NCI-H1436 (cell line): ENCODE data around the gene GRIK3.

Source experiments
- DNase-seq: peaks from one replicate; lab custom pipeline; 2025; lab: John Stamatoyannopoulos, UW

Gene GRIK3

DNA sequence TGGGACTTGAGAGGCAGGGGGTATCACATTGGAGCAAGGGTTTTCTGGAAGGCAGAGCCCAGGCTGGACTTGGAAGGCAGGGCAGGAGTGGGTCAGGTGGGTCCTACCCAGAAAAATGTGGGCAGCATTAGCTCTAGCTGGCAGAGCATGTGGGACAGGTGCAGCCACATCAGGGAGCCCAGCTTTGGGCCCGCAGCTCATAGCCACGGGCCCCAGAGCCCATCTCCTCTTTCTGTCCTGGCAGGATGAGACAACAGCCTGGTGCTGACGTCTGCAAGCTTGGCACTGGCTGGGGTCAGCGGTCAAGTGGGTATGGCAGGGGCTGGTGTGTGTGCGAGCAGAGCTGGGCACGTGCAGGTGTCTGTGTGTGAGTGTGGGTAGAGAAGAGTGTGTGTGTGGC is 154.7 kb downstream of the GRIK3 start:
- no peak for DNase-seq

DNA sequence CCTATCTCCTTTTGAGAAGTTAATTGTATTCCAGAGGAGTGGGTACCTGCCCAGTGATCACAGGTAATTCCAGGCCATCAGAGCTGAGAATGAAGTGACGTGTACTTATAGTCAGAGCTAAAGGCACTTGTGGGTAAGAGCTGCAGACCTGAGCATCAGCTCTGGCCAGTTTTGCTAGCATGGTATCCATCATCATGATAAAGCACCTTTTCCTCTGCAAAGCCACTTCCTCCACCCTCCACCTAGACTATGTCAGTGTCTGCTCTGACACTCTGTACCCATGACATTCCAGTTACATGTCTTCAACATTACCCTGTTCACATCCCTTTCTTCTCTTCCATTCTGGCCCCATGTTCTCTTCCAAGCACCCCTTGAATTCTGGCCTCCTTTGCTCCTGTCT is 157.3 kb downstream of the GRIK3 start:
- DNase-seq, result no peak

GRCh38 chr1:36874271-36875060 is 159.8 kb downstream of the GRIK3 start:
- DNase-seq, result no peak

GRCh38 chr1:36872858-36873257 is 161.5 kb downstream of the GRIK3 start:
- no peak for DNase-seq

DNA sequence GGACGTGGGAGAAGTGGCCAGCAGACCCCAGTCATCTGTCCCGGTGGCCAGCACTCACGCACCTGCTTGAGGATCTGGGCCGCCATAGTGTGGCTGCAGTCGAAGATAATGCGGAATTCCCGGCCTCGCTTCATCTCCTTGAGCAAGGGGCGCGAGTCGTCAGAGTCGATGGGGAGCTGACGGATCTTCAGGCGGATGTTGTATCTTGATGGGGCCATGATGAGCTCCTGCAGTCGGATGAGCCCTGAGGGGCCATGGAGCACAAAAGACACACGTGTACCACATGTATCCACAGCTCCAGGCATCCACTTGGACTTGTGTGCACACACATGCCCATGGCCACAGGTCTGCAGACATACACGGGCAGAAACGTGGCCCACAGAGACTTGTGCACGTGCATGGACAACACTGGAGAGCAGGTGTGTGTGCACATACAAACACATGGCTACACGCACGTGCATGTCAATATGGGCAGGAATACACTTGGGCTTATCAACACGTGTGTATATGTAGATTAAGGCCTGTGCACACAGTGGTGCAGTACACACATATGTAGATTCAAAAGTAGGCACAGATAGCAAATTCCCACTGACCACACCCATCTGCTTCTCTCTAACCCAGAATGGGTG is 162.1 kb downstream of the GRIK3 start:
- no peak for DNase-seq

DNA sequence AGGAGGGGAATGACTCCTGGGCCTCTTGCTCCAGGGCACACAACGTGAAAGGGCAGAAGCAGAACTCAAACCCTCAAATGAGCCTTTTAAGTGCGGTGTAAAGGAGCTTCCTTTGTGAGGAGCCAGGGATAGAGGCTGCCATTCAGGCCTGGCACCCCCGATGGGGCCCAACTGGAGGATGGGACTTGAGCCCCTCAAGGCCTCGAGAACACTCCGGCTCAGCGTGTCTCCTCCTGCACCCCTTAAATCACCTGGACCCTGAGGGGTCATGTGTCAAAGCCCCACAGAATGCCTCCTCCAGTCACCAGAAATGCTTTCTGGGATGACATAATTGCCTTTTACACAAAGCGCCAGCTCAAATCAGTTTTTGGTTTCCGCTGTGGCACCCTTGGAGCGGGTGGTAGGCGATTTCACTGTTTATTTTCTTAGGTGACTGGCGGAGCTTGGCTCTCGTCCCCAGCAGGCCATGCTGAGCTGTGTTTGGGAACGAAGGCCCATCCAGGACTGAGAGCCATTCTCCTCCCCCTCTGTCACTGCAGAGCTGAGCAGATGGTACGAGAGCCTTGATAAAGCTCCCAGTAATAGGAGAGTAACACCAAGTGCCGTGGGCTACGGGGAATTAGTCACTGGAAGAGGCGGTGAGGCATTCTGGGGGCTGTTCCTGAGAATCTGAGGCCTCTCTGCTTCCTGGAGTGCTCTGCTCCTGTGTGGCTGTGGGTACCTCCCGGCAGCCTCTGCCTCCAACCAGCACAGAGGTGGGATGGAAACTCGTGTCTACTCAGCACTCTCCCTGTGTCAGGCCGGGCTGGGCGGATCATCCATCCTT is 163.0 kb downstream of the GRIK3 start:
- peak; percentile 52 for DNase-seq

- DNase-seq, result no peak
These were observed 164.5 kb downstream of the GRIK3 start for GRCh38 chr1:36869826-36870225.

- DNase-seq, result no peak
These were observed 165.3 kb downstream of the GRIK3 start for GRCh38 chr1:36869054-36869453.

GRCh38 chr1:36867575-36867974 is 166.7 kb downstream of the GRIK3 start:
- no peak for DNase-seq

DNA sequence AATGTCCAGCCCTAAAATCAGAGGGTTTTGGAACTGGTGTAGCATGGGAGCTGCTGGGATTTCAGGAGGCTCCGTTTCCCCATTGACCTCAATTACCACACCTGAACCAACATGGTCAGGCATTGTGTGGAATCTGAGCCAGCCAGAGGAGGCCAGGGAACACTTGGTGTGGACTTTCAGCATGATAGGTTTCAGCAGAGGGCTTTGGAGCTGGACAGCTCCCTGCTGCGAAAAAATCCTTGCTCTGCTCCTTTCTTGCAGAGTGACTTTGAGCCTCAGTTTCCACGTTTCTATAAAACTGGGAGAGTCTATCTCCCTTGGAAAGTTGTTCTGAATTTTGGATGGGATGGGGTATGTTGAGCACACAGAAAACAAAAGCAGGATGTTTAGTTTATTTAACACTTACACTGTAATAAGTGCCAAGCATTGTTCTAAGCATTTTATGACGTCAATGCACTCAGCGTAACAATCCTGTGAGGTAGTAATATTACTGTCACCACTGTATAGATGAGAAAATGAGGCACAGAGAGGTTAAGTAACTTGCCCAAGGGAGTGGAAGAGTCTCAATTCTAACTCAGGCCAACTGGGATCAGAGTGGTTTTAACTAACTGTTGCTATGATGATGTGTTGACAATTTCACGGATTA is 168.0 kb downstream of the GRIK3 start:
- no peak for DNase-seq

GRCh38 chr1:36865602-36865900 is 168.8 kb downstream of the GRIK3 start:
- DNase-seq, result no peak

- DNase-seq, result no peak
These were observed 169.3 kb downstream of the GRIK3 start for GRCh38 chr1:36864823-36865601.

GRCh38 chr1:36864182-36864822 is 170.0 kb downstream of the GRIK3 start:
- DNase-seq, result peak; percentile 26

GRCh38 chr1:36863500-36863899 is 170.8 kb downstream of the GRIK3 start:
- no peak for DNase-seq

DNA sequence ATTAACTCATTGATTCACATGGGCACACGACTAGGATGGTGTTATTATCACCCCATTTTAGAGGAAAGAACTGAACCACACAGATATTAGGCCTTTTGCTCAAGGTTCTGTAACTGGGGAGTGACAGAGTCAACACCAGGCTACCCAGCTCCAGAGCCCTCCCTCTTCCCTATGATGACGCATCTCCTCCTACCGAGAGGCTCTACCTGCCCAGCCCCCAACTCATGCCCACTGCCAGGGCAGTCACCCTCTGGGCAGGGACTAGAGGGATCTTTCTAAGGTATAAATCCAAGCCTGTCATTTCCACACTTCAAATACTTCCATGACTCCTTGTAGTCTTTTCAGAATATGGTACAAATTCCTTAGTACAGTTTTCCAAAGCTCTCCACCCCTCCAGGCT is 171.3 kb downstream of the GRIK3 start:
- no peak for DNase-seq

DNA sequence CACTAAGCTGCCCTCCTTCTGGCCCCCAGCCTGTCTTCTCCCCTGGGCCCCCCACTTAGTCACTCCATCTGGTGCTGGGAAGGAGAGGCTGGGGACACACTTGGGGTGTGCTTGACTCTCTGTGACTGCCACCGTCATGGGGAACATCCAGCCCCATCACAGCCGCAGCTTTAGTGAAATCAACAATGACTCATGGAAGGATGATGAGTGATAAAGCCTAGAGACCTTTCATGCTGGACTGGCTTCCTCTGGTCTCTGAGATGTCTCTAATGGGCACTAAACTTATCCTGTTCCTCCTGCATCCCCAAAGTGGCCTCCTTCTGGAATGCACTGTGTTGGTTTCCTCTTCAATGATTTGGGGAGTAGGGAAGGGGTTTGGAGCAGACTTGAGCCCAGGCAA is 172.9 kb downstream of the GRIK3 start:
- no peak for DNase-seq

GRCh38 chr1:36859926-36860325 is 174.4 kb downstream of the GRIK3 start:
- DNase-seq, result no peak

DNA sequence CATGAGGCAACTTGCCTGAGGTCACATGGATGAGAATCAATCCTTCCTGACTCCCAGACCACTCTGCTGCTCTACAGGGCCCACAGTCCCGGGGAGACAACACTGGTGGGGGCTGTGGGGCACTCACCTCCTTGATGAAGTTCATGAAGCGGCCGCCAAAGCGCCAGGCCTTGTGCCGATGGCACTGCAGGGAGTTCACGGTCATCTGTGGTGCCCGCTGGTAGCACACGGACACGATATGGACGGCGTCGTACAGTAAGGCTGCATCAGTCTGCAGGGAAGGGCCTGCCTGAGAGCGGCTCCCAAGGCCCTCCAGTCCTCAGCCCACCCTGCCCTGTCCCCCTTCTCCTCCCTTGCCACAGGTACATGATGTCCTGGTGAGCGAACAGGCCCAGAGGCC is 175.3 kb downstream of the GRIK3 start:
- DNase-seq, result no peak

GRCh38 chr1:36858553-36858952 is 175.8 kb downstream of the GRIK3 start:
- no peak for DNase-seq

- peak; percentile 91 for DNase-seq
These were observed 176.6 kb downstream of the GRIK3 start for GRCh38 chr1:36857754-36858153.
